HG03108 (cell line): ENCODE data around the gene DTNBP1.

Experiments
- ATAC-seq: cut with Tn5 transposase; IDR thresholded peaks from one replicate; pipeline ENCODE4 v1.9.1; 2021; ENCODE audit warnings: moderate library complexity; ENCODE audit not compliant: unreplicated experiment

Gene DTNBP1

DNA sequence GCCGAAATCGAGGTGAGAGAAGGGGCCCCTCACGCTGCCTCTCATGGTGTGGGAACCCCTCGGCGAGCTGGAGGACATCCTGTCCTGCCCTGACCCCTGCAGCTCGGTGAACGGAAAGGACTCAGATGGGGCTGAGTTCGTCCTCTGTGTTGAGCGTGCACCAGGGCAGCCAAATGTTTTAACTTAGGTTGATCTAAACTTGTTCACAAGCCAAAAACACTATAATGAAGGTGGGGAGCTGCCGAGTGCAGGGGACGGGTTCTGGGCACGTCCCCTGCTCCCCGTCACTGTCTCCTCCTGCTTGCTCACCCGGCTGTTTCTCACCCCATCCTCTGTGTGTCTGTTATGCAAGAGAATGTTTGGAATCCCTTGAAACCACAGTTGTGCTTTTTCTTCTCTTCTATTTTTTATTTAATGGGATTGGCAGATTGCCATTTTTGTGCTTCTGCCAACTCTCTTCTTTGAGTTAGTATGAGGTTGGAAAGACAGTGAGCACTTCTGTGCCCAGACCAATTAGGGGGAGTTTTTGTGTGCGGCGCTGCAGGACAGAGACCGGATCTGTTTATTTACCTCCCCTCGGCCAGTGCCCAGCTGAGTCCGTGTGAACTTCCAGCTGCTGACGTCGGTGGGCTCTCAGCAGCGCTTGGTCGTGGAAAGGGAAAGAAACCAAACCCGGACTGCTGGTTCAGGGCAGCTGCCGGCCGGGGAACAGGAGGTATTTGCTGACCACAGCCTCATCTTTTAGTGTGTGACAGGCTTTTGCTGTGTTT lies 158.1 kb downstream of the DTNBP1 start:
- ATAC-seq: no peak

DNA sequence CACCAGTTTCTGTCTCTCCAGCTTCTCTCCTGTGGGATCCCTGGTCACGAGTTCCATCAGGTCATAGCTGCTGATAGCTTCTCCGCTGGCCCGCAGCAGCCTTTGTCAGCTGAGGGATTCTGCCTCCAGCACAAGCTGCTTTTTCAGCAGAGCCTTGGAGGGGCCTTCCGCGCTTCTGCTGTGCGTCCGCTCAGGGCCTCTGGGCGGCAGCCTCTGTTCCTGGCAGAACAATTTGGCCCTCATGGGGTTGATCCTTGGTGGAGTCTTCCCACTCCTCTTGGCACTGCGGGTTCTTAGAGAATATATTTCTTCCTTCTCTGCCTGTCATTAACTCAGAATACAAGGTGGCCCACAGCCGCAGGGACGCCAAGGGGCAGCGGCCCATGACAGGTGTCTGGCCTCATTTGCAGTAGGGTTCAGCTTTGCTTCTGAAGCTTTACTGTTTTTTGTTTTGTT lies 158.8 kb downstream of the DTNBP1 start:
- no peak for ATAC-seq

DNA sequence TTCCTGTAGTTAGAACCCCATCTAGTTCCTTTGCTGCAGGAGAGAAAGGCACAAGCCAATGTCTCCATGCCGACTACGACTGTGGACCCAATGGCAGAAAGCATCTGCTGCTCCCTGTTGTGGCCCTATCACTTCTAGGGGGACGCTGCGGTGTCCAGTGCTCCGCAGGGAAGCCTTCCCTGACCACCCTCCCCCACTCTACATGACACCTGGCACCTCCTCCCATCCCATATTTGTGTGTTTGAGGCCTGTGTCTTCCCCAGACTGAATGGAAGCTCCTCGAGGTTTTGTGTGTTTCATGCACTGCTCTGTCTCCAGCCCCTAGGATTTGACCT lies 159.5 kb downstream of the DTNBP1 start:
- ATAC-seq: no peak

DNA sequence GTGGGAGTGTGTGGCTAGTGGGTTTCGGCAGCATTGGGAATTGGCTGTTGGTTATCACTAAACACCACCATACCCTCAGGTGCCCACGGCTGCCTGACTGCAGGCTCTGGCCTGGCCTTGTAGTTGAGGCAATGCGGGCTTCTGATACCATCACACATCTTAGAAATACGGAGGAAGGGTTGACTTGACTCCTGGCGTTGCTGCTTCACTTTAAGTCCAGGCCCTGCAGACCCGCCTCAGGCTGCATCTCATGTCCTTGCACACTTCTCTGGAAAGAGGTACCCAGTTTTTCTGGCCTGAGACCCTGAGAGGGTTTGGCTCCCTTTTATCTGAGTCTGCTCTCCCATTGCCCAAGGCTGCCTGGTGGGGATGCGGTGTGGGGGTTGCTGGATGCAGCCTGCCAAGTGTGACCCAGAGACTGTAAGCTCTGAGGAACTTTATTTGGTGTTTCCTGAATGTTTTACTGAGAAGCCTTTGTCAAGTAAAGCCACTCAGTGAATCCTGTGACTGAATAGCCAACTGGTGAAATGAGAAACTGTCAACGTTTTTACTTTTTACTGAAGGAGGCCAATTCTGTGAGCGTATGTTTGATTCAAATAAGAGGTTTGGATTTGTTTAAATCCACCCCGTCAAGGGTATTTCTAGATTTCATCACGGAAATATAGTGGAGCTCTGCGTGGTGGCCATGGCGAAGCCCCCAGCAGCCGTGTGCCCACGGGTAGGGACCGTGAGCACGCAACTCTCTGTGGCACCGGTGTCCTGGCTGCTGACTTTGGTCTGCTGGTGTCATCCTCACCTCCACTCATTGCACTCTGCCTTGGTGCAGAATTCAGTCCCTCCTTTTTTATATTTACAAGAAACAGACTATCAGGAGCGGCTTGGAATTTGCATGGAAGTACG lies 160.1 kb downstream of the DTNBP1 start:
- no peak for ATAC-seq

DNA sequence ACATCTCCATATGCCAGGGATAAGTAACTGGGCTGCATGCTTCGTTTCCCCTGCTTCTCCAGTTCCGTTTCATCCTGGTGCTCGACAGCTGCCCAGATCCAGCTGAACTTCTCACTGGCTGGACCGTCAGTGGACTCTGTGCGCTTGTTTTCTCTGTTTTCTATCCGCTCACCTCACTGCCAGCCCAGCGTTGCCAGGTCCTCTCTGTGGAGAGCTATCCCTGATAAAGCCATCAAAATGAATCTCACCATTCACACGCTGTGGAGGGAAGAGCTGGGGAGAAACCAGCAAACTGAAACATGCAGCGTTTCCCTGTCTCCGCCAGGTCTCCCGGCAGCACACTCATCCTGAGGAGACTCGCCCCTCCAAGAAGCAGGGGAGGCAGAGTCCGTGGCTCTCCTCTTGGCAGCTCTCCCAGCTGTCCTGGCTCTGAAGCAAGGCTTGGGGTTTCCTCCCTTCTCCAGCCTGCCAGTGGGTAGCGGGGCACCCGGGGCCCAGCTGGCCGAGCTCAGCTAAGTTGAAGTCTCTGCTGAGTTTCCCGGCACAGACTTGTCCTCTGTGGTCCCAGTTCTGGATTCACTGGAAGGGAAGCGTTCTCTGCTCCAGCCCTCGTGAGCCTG lies 160.9 kb downstream of the DTNBP1 start:
- ATAC-seq: no peak

DNA sequence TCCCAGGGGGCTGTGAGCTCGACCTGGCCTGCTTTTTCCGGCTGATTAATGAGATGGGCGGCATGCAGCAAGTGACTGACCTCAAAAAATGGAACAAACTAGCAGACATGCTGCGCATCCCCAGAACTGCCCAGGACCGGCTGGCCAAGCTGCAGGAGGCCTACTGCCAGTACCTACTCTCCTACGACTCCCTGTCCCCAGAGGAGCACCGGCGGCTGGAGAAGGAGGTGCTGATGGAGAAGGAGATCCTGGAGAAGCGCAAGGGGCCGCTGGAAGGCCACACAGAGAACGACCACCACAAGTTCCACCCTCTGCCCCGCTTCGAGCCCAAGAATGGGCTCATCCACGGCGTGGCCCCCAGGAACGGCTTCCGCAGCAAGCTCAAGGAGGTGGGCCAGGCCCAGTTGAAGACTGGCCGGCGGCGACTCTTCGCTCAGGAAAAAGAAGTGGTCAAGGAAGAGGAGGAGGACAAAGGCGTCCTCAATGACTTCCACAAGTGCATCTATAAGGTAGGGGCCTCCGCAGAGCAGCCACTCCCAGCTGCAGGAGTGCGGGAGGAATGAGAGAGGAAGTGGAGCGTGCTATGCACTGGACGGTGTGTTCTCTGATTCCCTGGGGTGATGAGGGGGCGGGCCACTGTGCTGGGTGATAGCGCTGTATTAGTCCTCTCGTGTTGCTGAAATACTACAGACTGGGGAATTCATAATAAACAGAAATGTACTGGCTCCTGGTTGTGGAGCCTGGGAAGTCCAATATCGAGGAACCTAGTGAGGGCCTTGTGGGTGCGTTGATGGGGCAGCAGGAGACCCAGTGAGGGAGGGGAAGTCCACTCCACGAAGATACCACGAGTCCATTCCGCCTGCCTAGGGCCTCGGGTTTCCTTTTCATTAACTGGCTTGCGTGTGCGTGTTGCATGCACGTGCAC lies 161.7 kb downstream of the DTNBP1 start:
- ATAC-seq: no peak

DNA sequence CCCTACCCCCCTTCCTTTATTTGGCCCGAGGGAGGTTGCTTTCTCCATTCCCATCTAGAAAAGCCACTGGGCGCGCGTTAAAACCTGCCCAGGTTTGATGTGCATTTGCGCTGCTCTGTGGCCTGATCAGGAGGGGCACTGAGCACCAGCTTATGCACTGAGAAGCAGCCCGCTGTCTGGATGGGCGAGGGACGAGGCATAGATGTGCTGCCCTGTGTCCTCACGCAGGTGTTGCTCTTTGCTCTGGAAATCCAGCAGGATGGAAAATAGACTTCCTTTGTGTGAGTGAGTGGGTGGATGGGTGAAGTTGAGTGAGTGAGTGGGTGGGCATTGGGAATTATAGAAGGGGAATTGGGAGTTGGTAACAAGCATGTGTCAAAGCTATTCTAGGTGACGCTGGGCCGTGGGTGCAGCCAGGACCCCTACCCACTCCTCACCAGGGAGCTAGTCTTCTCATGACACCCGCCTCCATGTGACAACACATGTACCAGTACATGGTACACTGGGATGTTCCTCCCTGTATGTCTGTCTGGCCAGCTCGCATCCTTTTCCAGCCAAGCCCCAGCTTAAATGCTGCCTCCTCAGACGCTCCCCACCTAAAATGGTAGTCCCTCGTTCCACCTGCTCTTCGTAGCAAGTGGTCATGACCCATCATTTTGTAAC lies 162.6 kb downstream of the DTNBP1 start:
- ATAC-seq: no peak

DNA sequence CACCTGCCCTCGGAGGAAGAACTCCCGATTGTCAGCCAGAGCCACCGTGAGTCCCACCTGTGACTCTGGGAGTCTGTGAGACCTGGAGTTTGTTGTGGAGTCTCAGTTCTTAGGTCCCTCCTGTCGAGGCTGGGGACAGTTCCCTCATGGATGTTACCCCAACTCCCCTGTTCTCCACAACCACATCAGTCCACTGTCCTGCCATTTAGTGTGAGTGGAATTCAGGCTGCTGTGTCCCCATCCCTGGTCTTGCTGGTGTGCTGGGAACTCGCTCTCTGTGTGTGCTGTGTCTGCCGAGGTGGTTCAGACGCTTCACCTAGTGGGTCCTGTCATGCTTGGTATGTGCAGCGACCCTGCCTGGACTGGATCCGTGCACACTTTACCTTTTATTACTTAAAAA lies 163.2 kb downstream of the DTNBP1 start:
- no peak for ATAC-seq

DNA sequence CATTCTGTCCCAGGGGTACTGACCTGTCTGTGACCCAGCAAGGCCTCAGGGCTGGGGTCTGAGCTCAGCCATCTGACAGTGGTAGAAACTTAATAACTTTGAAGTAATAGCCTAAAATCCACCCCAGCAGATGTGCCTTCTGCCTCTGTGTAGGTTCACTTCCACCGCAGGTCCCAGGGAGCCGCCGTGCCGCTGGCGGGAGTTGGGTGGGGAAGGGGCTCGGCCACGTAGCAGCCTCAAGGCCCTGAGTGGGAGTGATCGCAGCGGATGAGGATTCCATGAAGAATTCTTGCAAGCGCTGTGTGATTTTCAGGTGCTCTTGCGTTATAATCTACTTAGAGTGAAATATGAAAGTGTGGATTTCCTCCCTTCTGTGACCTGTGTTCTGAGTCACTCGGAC lies 163.7 kb downstream of the DTNBP1 start:
- no peak for ATAC-seq

DNA sequence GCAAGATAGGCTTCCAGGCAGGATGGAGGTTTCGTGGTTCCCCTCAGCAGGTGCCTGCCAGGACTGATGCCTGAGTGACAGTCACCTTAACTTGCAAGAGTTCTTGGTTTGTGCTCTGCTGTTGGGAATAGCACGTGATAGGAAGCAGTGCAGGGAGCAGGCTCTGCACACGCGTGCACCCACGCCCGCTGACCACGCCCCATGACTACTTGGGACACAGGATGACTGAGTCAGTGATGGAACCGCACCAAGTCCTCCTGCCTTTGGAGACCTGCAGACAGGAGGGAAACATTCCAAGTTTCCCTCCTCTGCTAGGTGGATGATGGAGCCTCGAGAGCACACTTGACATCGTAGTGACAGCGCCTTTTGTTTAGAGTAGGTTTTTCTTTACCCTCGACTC lies 164.2 kb downstream of the DTNBP1 start:
- no peak for ATAC-seq

DNA sequence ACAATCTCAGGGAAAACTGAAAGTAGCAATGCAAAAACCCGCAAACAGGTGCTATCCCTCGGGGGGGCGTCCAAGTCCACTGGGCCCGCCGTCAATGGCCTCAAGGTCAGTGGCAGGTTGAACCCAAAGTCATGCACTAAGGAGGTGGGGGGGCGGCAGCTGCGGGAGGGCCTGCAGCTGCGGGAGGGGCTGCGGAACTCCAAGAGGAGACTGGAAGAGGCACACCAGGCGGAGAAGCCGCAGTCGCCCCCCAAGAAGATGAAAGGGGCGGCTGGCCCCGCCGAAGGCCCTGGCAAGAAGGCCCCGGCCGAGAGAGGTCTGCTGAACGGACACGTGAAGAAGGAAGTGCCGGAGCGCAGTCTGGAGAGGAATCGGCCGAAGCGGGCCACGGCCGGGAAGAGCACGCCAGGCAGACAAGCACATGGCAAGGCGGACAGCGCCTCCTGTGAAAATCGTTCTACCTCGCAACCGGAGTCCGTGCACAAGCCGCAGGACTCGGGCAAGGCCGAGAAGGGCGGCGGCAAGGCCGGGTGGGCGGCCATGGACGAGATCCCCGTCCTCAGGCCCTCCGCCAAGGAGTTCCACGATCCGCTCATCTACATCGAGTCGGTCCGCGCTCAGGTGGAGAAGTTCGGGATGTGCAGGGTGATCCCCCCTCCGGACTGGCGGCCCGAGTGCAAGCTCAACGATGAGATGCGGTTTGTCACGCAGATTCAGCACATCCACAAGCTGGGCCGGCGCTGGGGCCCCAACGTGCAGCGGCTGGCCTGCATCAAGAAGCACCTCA lies 166.3 kb downstream of the DTNBP1 start:
- ATAC-seq: no peak

DNA sequence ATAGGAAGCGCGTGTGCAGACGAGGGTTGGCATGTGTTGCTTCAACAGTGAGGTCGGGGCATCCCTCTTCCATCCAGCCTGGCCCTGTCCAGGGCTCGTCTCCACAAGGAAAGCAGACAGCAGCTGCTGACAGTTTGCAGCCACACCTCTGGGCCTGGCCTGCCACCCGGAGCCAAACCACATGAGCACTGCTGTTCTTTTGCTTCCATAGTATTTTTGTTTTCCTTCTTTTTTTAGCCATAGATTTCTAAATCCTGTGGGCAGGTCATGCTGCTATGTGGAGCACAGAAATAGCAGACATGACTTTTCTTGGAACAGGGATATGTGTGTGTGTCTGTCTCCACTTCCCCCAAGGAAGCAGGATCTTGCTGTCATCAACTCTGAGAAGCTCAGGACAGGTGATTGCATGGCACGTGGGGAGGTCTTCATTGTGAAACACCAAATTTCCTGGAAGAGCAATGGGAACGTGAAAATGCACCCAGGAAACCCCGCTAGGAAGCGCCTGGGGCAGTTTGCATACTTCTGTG lies 167.4 kb downstream of the DTNBP1 start:
- ATAC-seq: no peak

DNA sequence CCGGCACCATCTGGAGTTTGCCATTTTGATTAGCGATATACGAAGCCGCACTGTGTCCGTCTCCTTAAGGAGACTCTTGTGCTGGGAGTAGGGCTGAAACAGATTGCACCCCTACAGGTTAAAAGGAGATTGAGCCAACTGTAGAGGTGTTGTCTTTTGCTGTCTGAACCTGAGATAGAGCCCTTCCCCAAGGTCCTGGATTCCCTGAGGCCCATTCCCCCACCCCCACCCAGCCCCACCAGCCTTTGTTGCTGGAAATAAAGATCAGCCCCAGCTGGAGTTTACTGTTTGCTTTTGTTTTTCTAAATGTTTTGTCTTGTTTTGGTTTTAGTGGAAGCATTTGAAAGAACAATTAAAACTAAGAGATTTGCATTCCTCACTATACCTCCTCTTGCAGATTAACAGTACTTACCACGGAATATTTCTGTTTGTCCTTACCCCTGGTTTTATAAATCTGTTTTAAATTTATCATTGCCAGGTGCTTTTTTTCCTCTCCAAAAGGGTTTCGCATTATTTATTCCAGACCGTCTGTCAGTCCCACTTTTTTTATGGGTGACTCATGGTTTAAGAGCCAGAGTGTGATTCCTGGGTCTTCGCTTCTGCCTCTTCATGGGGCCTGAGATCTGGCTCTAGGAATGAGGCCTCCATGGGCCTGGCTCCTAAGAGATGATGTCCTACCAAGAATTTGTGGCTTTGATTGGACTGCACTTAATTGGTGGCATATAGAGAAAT lies 169.2 kb downstream of the DTNBP1 start:
- no peak for ATAC-seq

DNA sequence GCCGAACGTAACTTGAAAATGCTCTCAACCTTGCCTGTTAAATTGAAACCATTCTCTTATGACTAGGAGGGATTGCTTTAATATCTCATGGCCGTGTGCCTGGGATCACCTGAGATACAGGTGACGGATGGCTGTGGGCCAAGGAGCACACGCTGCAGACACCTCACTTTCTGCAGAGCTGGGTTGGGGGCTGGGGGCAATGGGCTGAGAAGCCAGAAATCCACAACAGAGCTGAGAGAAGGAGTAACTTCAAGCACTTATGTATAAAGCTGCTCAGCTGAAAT lies 170.9 kb downstream of the DTNBP1 start:
- no peak for ATAC-seq

DNA sequence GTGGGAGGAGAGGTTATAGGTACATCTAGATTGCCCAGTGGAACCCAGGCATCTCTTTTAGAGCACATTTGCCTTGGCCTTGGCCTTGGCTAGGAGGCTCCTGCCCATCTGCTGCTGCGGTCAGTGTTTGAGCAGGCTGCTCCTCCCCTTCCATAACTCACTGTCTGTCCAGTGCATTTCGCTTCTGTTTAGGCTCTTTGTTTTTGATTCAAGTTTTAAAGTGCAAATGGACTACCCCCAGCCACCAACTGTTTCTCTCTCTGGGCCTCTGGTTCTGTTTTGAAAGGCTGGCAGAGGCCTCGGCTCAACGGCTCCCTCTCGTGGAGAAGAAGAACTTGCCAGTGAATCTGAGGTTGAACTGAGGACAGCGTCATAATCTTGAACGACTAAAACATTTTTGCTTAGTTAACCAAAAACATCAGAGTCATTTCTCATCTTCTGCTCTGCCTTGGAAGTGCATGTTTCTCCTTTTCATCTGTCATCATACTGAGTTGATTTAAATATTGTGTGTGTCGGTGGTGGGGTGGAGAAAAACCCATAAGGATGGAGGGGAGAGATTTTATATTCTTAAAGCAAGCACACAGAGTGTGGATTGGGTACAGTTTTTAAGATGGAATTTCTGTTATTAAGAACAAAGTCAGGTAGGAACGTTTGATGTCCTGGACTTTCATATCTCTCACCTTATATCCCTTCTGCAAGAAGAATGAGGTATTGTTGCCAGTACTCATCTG lies 171.4 kb downstream of the DTNBP1 start:
- ATAC-seq: no peak

DNA sequence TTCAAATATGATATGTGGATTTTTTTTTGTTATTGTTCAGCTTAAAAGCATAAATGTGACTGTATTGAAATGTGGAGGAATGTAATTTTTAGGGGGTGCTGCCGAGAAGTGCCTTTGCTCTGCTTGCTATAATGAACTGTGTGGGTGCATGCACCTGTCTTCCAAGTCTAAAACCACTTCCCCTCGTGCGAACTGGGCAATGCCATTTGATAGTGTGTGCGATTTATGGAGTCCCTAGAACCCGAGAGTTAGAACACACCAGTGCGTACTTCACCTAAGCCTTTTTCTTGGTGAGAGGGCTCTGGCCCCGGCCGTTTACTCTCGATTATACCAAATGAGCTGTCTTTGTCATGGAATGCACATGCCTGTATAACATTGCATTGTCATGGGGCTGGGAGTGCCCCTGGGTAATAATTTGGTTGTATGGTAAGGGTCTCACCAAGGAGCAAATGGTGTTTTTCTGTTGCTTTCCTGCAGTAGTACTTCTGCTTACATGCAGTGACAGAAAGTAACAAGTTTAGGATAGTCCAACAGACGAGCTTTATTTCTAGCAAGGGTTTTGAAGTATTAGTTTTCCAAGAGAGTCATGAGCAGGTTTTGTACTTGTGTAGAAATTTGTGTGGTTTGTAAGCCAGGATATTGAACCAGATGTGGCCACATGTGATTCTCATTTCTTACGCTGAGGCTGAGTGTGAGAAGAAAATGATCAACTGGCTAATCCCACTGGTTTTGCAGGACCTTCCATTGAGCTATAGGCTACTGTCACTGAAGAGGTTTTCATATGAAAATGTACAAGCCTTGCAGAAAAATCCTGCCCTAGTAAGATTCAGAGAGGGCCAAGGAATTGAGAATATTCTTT lies 172.4 kb downstream of the DTNBP1 start:
- ATAC-seq: no peak
